Ectodermal cell (in vitro differentiated cells): ENCODE measurements around the gene AHI1. TPM values are rescaled to one million over a fixed set of nuclear protein-coding genes. Genes with fewer than 3 reads are reported as not detected.

Experiments used
- H3K27ac ChIP-seq: 2 replicates; pipeline ENCODE4 v1.7.0; 2013; ENCODE audit warnings: mild to moderate bottlenecking, low read depth, low read length; ENCODE audit not compliant: insufficient read depth, poor library complexity, severe bottlenecking
- H3K27me3 ChIP-seq: 2 replicates; pipeline ENCODE4 v1.7.0; 2013; ENCODE audit warnings: mild to moderate bottlenecking, low read length; ENCODE audit not compliant: insufficient read depth, control insufficient read depth, poor library complexity, severe bottlenecking
- H3K36me3 ChIP-seq: one replicate; pipeline ENCODE4 v1.7.0; 2013; ENCODE audit warnings: low read length; ENCODE audit not compliant: control insufficient read depth, insufficient read depth
- H3K4me1 ChIP-seq: one replicate; pipeline ENCODE4 v1.7.0; 2013; ENCODE audit warnings: low read length; ENCODE audit not compliant: control insufficient read depth, insufficient read depth
- H3K4me3 ChIP-seq: 2 replicates; pipeline ENCODE4 v1.7.0; 2013; ENCODE audit warnings: low read depth, low read length, control low read depth; ENCODE audit not compliant: insufficient read depth
- H3K9me3 ChIP-seq: 2 replicates; pipeline ENCODE4 v1.7.0; 2013; ENCODE audit warnings: mild to moderate bottlenecking, low read length, moderate library complexity; ENCODE audit not compliant: control insufficient read depth
- WGBS, 2 experiments: methylation state at CpG; one replicate each; pipeline ENCODE4 v1.1.7; 2013; ENCODE audit warnings: missing lambda C conversion rate in 2 of 2; 5-methylcytosine and 5-hydroxymethylcytosine counted together
- polyA plus RNA-seq, 4 experiments: library from polyadenylated mRNA; stranded (reverse); fragments of 50-300 nt; gene quantifications; one replicate each; pipeline ENCODE4 v1.2.3, GENCODE V29; 2013

AHI1 gene
- polyA plus RNA-seq (2013, experiment 1 of 4), result 24.7 TPM
- polyA plus RNA-seq (2013, experiment 2 of 4), result 23.0 TPM
- 20.4 TPM for polyA plus RNA-seq (2013, experiment 3 of 4)
- 22.0 TPM for polyA plus RNA-seq (2013, experiment 4 of 4)

- Histone ChIP-seq H3K9me3 (no peaks in the 10 kb centered on the region), H3K4me1 (peaks cover 3% of the 10 kb centered on the region), H3K4me3 (peak within 1 kb of the TSS; percentile 90), H3K27ac (peak within 1 kb of the TSS; percentile 79), H3K27me3 (no peaks in the 10 kb centered on the region), H3K36me3 (no peaks in the 10 kb centered on the region)
- 0% methylated on average over 85 of the region's 85 CpGs for WGBS, 2 experiments
Observed at GRCh38 chr6:135497412-135498184, at the start of gene AHI1. AHI1 (minus strand) TSS chr6:135497740; CDS start chr6:135492237, 5,503 bp downstream.

GRCh38 chr6:135546680-135547418, 49.3 kb upstream of the AHI1 start:
- Histone ChIP-seq H3K4me1 (no peaks in the 10 kb centered on the region), H3K27ac (no peak overlapping the region), H3K4me3 (no peak overlapping the region), H3K9me3 (no peaks in the 10 kb centered on the region), H3K27me3 (no peaks in the 10 kb centered on the region), H3K36me3 (no peaks in the 10 kb centered on the region)
- 89 to 91% methylated on average over 8 to 9 of the region's 9 CpGs for WGBS, 2 experiments

DNA sequence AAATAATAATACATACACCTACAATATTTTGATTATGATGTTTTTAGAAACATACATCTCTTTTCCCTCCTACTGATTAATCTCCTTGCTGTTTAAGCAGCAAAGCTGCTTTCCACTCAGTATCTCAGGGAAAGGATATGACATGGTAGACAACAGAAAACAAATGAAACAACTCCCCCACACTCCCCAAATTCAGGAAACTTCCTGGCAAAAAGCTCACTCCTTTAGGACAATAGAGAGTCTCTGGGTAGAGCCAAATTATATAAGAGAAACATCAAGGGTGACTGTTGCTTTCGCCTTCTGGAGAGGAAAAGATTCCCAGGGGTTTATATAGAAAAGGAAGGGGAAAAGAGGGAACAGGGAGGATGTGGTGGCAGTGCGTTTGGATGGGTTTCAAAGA, 48.7 kb upstream of the AHI1 start:
- H3K4me1 ChIP-seq, result no peaks in the 10 kb centered on the region
- no peak overlapping the region for H3K4me3 ChIP-seq
- H3K27ac ChIP-seq, result no peak overlapping the region
- H3K9me3 ChIP-seq, result no peaks in the 10 kb centered on the region
- H3K36me3 ChIP-seq, result no peaks in the 10 kb centered on the region
- WGBS, 2 experiments, result 88 to 92% methylated on average over 2 of the region's 2 CpGs
- H3K27me3 ChIP-seq, result no peaks in the 10 kb centered on the region

- Histone ChIP-seq H3K4me3 (no peak overlapping the region), H3K4me1 (no peaks in the 10 kb centered on the region), H3K9me3 (no peaks in the 10 kb centered on the region), H3K36me3 (no peaks in the 10 kb centered on the region), H3K27me3 (no peaks in the 10 kb centered on the region), H3K27ac (no peak overlapping the region)
- 83 to 93% methylated on average over 2 of the region's 2 CpGs for WGBS, 2 experiments
Observed at GRCh38 chr6:135540207-135540840, 42.8 kb upstream of the AHI1 start.

- Histone ChIP-seq H3K4me1 (no peaks in the 10 kb centered on the region), H3K4me3 (no peak overlapping the region), H3K9me3 (no peaks in the 10 kb centered on the region), H3K27me3 (no peaks in the 10 kb centered on the region), H3K27ac (no peak overlapping the region), H3K36me3 (no peaks in the 10 kb centered on the region)
- whole genome bisulfite sequencing, 2 experiments, result 88 to 100% methylated on average over 2 of the region's 2 CpGs
Observed at GRCh38 chr6:135537741-135538301, 40.3 kb upstream of the AHI1 start.

GRCh38 chr6:135535989-135536414, 38.5 kb upstream of the AHI1 start:
- no peak overlapping the region for H3K27ac ChIP-seq

DNA sequence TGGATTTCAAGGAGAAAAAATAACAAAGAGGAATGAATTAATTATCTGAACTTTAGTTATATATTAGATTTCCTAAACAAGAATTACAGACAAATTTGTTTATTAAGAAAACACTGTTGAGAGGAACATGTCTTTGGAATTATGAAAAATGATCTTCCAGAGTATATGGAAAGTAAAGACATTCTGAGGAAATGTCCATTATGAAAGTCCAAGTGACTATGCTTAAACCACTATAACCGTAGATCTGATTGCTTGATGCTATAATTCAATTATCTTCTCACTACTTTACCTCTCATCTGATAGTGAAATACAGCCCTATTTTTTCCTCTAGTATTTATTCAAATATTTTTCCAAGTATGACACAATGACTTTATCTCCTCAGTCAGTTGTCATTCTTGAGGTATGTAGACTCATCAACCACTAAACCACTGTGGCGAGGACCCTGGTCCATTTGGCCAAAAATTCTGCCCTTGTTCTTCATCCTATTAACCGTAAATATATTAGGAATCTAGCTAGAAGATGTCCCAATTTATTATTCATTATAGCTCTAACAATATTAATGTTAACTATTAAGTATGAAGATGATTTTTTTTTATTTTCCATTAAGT, 37.3 kb upstream of the AHI1 start:
- Histone ChIP-seq H3K36me3 (no peaks in the 10 kb centered on the region), H3K4me1 (no peaks in the 10 kb centered on the region), H3K27me3 (no peaks in the 10 kb centered on the region), H3K27ac (no peak overlapping the region), H3K4me3 (no peak overlapping the region), H3K9me3 (no peaks in the 10 kb centered on the region)
- WGBS, 2 experiments, result 88 to 97% methylated on average over 2 of the region's 3 CpGs

More at GRCh38 chr6:135535989-135536414, 38.5 kb upstream of the AHI1 start:
- no peak overlapping the region for H3K4me3 ChIP-seq
- 19 to 23% methylated on average over 4 of the region's 4 CpGs for WGBS, 2 experiments
- no peaks in the 10 kb centered on the region for H3K36me3 ChIP-seq
- no peaks in the 10 kb centered on the region for H3K9me3 ChIP-seq
- no peaks in the 10 kb centered on the region for H3K27me3 ChIP-seq
- no peaks in the 10 kb centered on the region for H3K4me1 ChIP-seq

- no peaks in the 10 kb centered on the region for H3K36me3 ChIP-seq
- WGBS, 2 experiments, result 77% methylated on average over 1 of the region's 1 CpG
- H3K4me1 ChIP-seq, result no peaks in the 10 kb centered on the region
- no peak overlapping the region for H3K4me3 ChIP-seq
- H3K27ac ChIP-seq, result no peak overlapping the region
- no peaks in the 10 kb centered on the region for H3K9me3 ChIP-seq
- H3K27me3 ChIP-seq, result no peaks in the 10 kb centered on the region
Observed at GRCh38 chr6:135532559-135532958, 35.0 kb upstream of the AHI1 start.

DNA sequence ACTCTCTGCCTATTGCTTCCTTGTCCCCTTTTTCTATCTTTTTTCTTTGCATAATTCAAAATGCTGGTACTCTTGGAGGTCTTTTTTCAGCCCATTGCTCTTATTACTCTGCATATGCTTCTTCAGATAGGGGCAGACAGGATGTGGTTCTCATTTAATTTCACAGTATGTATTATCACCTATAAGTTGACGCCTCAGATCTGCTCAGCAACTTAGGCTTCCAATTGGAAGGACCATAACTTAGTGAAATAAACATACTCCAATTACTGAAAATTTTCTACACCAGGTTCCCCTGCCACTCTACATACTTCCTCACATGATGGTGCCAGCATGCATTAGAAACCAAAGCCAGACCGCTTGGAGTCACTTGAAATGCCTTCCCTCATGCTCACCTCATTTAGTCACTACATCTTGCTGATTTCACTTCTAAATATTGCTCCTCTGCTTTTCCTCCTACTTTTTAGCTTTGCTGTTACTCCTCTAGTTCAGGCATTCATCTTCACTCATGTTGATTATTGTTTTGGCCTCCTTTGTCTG, 34.5 kb upstream of the AHI1 start:
- Histone ChIP-seq H3K4me1 (no peaks in the 10 kb centered on the region), H3K9me3 (no peaks in the 10 kb centered on the region), H3K27me3 (no peaks in the 10 kb centered on the region), H3K36me3 (no peaks in the 10 kb centered on the region), H3K27ac (no peak overlapping the region), H3K4me3 (no peak overlapping the region)
- 86 to 94% methylated on average over 2 of the region's 2 CpGs for WGBS, 2 experiments
